Omental fat pad (tissue), 4 donors: Measurements from ENCODE around the gene IZUMO4. TPM values are rescaled to one million over a fixed set of nuclear protein-coding genes. Genes with fewer than 3 reads are reported as not detected.

Experiments
- ATAC-seq: fragments of 150-250 bp; one replicate; pipeline ENCODE4 v1.9.1; 2016; ENCODE audit warnings: mild to moderate bottlenecking, moderate library complexity; ENCODE audit not compliant: low FRiP score
- DNase-seq: peaks from one replicate; pipeline ENCODE4 v3.0.0-alpha.2; 2019; ENCODE audit warnings: low spot score
- total RNA-seq, 4 donors: library from RNA; depleted of rRNA; stranded (reverse); fragments of >200 nt; gene quantifications; one replicate each; pipeline ENCODE4 v1.1.0, GENCODE V29; 2016
- TF ChIP-seq, protein P1 (sequence below), 3 donors: fragments of 450-650 bp; IDR thresholded peaks; one replicate each; pipeline ENCODE4 v1.5.1; 2016 to 2017; ENCODE audit warnings: antibody characterized with exemption in 3 of 3, mild to moderate bottlenecking in 3 of 3, moderate library complexity in 2 of 3

Gene IZUMO4
- total RNA-seq, 4 donors from 2014 or later = 3.7 to 5.5 (median 4.6) TPM

GRCh38 chr19:2060884-2061494, 35.7 kb upstream of the IZUMO4 start:
- TF ChIP-seq, protein P1, sequence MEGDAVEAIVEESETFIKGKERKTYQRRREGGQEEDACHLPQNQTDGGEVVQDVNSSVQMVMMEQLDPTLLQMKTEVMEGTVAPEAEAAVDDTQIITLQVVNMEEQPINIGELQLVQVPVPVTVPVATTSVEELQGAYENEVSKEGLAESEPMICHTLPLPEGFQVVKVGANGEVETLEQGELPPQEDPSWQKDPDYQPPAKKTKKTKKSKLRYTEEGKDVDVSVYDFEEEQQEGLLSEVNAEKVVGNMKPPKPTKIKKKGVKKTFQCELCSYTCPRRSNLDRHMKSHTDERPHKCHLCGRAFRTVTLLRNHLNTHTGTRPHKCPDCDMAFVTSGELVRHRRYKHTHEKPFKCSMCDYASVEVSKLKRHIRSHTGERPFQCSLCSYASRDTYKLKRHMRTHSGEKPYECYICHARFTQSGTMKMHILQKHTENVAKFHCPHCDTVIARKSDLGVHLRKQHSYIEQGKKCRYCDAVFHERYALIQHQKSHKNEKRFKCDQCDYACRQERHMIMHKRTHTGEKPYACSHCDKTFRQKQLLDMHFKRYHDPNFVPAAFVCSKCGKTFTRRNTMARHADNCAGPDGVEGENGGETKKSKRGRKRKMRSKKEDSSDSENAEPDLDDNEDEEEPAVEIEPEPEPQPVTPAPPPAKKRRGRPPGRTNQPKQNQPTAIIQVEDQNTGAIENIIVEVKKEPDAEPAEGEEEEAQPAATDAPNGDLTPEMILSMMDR (IDR thresholded peaks at IDR 0.05) = no peak
- peak; percentile 41 for ATAC-seq
- DNase-seq = no peak

DNA sequence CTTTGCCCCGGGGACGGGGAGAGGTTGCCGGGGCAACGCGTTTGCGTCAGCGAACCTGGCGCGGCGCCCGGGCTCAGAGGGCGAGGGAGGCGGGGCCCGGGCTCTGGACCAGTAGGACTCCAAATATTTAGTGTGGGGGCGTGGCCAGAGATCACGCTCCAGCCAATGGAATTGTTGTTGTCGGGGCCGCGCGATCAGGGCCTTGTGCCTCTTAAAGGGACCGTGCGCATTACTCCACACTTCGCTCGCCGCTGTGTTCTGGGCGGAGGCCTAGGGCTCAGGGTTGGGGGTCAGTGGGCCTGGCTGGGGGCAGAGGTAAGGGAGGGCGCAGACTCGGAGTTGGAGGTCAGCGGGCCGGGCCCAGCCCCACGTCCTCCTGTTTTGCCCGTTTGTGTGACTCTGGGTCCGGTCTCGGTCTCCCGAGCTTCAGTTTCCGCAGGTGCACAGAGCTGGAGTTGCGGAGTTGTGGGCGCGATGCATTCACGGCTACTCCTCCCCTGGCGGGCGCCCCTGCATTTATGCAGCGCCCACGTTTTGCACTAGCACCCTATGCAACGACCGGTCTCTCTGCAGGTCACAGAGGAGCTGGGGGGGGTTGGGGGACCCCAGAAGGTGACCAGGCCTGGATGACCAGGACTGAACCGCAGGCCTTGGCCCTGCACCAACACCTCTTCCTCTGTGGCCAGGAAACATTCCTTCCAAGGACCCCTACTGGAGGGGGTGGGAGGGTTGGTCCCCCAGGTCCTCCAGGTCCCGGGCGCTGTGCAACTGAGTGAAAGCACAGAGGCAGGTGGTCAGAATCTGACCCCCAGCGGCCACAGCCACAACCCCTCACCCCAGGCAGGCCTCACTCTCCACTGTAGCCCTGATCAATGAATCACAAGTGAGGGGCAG, 35.0 kb upstream of the IZUMO4 start:
- peak; percentile 100 for DNase-seq
- TF ChIP-seq, protein P1 (IDR thresholded peaks at IDR 0.05) = no peak
- ATAC-seq = peak; percentile 86

- TF ChIP-seq, protein P1 (IDR thresholded peaks at IDR 0.05) = no peak
- ATAC-seq = no peak
- no peak for DNase-seq
Measured at GRCh38 chr19:2062389-2062729, 34.4 kb upstream of the IZUMO4 start.

DNA sequence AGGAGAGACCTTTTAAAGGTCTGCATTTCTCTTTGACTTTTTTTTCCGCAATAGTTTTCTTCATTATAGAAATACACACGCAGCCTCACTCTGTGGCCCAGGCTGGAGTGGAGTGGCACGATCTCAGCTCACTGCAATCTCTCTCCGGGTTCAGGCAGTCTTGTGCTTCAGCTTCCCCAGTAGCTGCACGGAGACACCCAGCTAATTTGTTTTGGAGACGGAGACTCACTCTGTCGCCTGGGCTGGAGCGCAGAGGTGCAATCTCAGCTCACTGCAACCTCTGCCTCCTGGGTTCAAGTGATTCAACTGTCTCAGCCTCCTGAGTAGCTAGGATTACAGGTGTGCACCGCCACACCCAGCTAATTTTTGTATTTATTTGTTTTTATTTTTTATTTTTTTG, 33.9 kb upstream of the IZUMO4 start:
- TF ChIP-seq, protein P1 (IDR thresholded peaks at IDR 0.05) = no peak
- no peak for ATAC-seq
- DNase-seq = no peak

- no peak for DNase-seq
- ATAC-seq = no peak
- TF ChIP-seq, protein P1 (IDR thresholded peaks at IDR 0.05) = no peak
Measured at GRCh38 chr19:2063824-2064223, 32.9 kb upstream of the IZUMO4 start.

- no peak for ATAC-seq
- TF ChIP-seq, protein P1 (IDR thresholded peaks at IDR 0.05) = no peak
- DNase-seq = no peak
Measured at GRCh38 chr19:2064395-2064787, 32.3 kb upstream of the IZUMO4 start.
